Endothelial cell of umbilical vein (primary cell): ENCODE data around the gene MTPN.

Source experiments
- CTCF ChIP-seq, 2 donors: IDR thresholded peaks; 1 replicate in 1 of 2; 2 replicates in 1 of 2; pipeline ENCODE4 v1.5.1; 2011; ENCODE audit warnings: low read length in 2 of 2, mild to moderate bottlenecking in 2 of 2, moderate library complexity in 2 of 2, control low read depth in 1 of 2, inconsistent platforms in 1 of 2, low read depth in 1 of 2; ENCODE audit not compliant: insufficient read depth in 1 of 2; ENCODE audit errors: extremely low read depth in 1 of 2
- EZH2 ChIP-seq: IDR thresholded peaks from 2 replicates; pipeline ENCODE4 v1.6.1; 2012; ENCODE audit warnings: borderline replicate concordance, low read depth, mild to moderate bottlenecking, moderate library complexity, low read length, inconsistent platforms; ENCODE audit not compliant: severe bottlenecking
- FOS ChIP-seq: IDR thresholded peaks from 2 replicates; pipeline ENCODE4 v1.6.1; 2011; ENCODE audit warnings: mild to moderate bottlenecking, low read length, moderate library complexity, borderline replicate concordance; ENCODE audit not compliant: insufficient read depth
- GATA2 ChIP-seq: IDR thresholded peaks from 2 replicates; pipeline ENCODE4 v1.7.0; 2011; ENCODE audit warnings: low read depth, mild to moderate bottlenecking, moderate library complexity, mixed read lengths, low read length; ENCODE audit not compliant: insufficient read length, insufficient read depth
- JUN ChIP-seq: IDR thresholded peaks from 2 replicates; pipeline ENCODE4 v1.6.1; 2011; ENCODE audit warnings: borderline replicate concordance, low read depth; ENCODE audit not compliant: insufficient read length, insufficient read depth
- MYC ChIP-seq: IDR thresholded peaks from one replicate; pipeline ENCODE4 v1.6.1; 2011; ENCODE audit warnings: mild to moderate bottlenecking, low read depth, low read length
- POLR2A ChIP-seq: IDR thresholded peaks from 2 replicates; pipeline ENCODE4 v1.6.1; 2012; ENCODE audit warnings: low read depth, mild to moderate bottlenecking, control low read depth, low read length
- POLR2AphosphoS5 ChIP-seq: IDR thresholded peaks from 2 replicates; pipeline ENCODE4 v1.6.1; 2012; ENCODE audit warnings: low read depth, mild to moderate bottlenecking, control low read depth, low read length, moderate library complexity; ENCODE audit not compliant: insufficient read depth
- TF ChIP-seq, protein P1 (sequence below): IDR thresholded peaks from 2 replicates; pipeline ENCODE4 v1.6.1; 2011; ENCODE audit not compliant: insufficient read depth, insufficient read length

- TF ChIP-seq CTCF (IDR thresholded peaks at IDR 0.05; ENCODE audit: extremely low read depth in 1 of 2, insufficient read depth in 1 of 2, low read depth in 1 of 2, low read length in 2 of 2) (no peak), POLR2A (no peak), EZH2 (no peak), MYC (no peak), JUN (no peak), GATA2 (no peak), POLR2AphosphoS5 (no peak), FOS (no peak)
- TF ChIP-seq, protein P1, sequence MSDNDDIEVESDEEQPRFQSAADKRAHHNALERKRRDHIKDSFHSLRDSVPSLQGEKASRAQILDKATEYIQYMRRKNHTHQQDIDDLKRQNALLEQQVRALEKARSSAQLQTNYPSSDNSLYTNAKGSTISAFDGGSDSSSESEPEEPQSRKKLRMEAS, result no peak
These were observed 2.4 kb upstream of the MTPN start for GRCh38 chr7:135979471-135980011.
